Hippocampal formation (tissue), 2 donors: Measurements from ENCODE around the gene COX7A2L.

ENCODE experiments used
- DNase-seq, 2 donors: peaks; one replicate each; lab custom pipeline; 2025; lab: John Stamatoyannopoulos, UW

The COX7A2L gene

DNA sequence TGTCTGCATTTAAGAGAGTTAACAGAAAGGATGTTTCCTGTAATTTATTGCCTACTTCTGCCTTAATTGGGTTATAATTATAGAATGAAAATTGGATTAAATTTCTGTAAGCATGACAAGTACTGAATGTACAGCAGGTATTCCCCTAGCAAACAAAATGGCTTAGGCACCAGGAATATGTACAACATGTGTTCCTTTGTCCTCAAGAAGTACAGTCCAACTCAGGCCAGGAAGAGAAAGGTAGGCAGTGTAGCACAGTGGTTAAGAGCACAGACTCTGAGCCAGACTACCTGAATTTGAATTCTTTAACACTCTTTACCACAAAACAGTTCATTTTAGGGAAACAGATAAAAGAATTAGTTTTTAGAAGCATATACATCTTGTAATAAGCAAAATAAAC, 43.1 kb downstream of the COX7A2L start:
- no peak for DNase-seq

- no peak for DNase-seq
Measured at GRCh38 chr2:42317486-42317885, 43.5 kb downstream of the COX7A2L start.

DNA sequence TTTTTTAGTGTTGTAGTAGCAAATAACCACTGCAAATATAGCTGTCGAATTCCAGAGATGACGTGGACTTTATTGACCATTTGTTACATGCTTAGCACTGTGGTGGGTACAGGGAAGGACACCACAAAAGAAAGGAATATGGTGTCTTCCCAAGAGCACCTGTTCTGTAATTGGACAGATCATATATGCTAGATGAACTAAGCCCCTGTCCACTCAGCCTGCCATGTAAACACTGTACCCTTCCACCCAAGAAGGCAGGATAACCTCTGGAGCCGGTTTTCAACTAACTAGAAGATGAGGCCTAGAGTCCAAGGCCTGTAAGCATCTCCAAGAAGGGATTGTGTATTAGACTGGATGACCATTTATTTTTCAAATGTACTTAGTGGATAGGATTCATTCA, 44.1 kb downstream of the COX7A2L start:
- DNase-seq = no peak

DNA sequence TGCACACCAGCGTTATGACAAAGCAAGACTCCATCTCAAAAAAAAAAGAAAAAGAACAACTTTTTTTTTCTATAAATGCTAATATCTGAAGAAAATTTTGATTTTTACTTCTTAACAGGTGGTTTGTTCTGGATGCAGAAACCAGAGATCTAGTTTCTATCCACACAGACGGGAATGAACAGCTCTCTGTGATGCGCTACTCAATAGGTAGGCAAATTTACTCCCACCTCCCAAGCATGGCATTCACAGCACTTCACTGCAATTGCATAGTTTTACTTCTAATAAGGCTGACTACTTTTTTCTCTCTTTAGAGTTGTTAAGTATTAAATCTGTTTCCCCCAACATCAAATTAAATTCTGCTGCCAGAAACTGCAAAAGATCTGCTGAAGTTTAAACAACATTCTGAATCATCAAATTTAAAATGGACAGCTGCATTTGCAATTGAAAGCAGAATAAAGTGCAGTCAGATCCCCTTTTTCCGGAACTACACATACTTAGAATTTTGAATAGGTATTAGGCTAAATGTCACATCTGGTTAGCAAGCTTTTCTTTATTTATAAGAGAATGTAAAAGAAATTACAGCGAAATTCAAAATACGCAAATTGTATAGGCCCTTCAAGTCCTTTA, 45.1 kb downstream of the COX7A2L start:
- no peak for DNase-seq

DNA sequence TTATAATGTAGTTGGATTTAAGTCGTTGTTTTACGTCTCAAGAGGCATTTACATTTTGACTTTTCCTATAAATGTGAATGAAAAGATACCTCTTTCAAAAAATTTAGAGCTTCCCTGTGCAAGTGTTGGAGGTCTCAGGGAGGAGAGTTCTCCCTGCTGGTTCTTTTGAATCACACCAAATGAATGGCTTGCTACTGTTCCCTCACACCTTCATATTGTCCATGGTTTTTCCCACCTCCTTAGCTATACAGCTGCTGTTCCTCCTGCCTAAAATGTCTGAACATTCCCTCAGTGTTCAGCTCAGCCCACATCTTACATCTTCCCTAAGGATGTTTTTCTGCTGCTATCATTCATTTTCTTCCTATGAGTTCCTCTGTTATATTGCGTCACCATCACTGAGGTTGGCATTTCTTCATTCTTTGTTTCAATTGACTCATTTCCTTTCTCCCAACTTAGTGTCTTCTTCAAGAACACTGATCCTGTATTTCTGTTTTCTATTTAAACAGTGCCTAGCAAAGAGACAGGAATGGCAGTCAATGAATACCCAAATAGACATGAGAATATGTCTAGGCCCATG, 46.0 kb downstream of the COX7A2L start:
- DNase-seq = no peak

DNA sequence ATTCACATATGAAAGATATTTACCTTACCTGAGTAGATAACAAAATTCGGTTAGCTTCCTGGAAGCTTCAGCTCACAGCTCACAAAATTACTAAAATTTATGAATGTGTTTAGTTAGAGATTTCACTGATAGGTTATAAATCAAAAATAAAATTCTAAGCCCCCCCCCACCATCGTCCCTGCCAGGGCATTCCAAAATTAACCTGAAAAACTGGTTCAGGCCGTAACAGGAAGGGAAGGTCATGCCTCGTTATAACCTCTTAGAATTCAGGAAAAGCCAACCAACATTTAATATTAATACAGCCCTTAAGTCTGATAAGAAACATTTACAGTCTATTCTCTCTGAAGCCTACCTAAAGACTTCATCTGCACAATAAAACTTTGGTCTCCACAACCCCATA, 48.9 kb downstream of the COX7A2L start:
- DNase-seq = no peak

DNA sequence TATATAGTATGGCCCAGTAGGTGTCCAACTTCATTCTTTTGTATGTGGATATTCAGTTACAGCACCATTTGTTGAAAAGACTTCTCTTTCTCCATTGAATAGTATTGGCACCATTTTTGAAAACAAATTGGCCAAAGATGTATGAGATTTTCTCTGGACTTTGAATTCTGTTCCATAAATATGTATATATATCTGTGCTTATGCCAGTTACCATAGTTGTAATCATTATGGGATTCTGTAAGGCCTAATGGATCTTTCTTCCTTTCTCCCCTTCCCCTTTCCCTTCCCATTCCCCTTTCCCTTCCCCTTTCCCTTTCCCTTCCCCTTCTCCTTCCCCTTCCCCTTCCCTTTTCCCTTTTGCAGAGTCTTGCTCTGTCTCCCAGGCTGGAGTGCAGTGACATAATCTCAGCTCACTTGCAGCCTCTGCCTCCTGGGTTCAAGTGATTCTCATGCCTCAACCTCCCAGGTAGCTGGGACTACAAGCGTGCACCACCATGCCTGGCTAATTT, 51.0 kb downstream of the COX7A2L start:
- no peak for DNase-seq

- no peak for DNase-seq
Measured at GRCh38 chr2:42309366-42309765, 51.7 kb downstream of the COX7A2L start.

DNA sequence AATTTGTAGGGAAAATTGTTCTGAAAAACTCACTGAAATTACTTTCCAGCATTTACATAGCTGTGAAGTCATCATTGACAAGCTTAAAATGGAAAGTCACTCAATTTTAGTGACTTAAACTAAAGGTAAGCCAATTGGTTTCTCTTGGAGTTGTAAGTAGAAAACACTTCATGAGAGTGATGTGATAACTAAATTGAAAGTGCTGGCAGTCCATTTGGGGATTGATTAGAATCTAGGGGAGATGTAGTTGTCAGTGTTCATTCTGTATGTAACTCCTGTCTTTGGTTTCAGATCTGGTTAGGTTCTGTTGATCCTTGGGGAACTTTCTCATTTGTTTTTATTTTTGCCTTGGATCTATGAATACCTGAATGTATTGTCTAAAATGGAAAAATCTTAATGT, 53.8 kb downstream of the COX7A2L start:
- DNase-seq = no peak

DNA sequence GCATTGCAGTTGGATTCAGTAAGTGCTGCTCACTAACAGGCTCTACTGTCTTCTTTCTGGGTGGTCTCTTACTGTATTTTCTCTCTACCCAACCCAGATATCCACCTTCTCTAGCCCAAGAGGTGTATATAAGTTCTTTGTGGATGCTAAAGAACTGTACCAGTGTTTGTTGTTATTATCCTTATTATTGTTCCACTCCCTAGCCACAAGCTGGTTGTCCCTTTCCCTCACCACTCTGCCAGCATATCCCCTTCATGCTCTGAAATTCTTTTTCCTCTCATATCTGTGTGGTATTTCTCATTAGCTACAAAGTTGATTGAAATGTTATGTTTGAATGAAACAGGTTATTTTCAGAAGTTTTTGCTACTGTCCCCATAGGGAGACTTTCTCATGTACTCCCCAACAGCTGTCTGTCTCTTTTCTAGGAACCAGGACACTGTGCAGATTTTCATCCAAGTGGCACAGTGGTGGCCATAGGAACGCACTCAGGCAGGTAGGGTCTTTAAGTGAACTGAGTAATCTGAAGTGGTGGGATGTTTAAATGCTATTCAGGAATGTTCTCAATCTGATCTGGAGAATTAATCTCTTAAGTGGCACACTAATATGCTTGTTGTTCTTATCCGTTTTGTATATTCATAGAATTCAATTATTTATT, 56.8 kb downstream of the COX7A2L start:
- DNase-seq = no peak

DNA sequence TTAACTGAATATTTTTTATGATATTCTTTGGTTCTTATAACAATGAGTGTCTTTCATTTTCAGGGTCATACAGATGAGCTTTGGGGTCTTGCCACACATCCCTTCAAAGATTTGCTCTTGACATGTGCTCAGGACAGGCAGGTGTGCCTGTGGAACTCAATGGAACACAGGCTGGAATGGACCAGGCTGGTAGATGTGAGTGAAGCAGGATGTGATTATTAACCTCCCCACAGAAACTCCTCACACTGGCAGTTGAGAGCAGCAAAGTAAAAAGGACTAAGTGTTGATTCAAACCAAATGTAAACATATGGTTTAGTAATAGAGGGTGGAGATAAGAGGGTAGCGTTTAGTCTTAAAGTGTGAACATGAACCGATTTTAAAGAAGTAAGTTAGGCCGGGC, 57.8 kb downstream of the COX7A2L start:
- no peak for DNase-seq

DNA sequence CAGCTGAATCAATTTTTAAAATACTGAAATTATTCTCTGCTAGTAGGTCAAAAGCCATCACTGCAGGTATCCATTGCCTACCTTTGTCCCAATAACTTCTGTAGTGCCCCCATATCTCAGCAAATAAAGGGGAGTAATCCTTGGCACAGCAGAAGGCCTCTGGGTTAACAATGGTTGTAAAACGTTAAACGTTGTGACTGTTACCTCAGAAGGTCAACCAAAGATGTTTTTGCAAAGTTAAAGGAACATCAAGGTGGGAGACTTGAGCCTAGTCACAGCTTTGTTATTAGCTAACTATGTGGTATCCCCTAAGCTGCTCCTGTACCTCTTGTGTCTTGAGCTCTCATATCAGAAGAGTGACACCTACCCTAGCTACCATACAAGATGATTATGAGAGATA, 60.5 kb downstream of the COX7A2L start:
- DNase-seq = no peak
